Activated CD4-positive, alpha-beta memory T cell treated with anti-CD3 and anti-CD28 coated beads for 36 hours (primary cell): Measurements from ENCODE around the gene LMX1A. TPM values are rescaled to one million over a fixed set of nuclear protein-coding genes. Genes with fewer than 3 reads are reported as not detected.

Experiments
- CTCF ChIA-PET: fragments of 350-600 bp; sonication (Branson Sonifier 250); formaldehyde crosslinking; loops from one replicate; lab custom pipeline; 2021; ENCODE audit warnings: antibody characterized with exemption, inconsistent platforms; lab: Charles Lee
- POLR2A ChIA-PET: fragments of 350-600 bp; sonication (Branson Sonifier 250); formaldehyde crosslinking; loops from one replicate; lab custom pipeline; 2021; ENCODE audit warnings: antibody characterized with exemption; lab: Charles Lee
- DNase-seq: peaks from one replicate; pipeline ENCODE4 v3.0.0-alpha.2; 2020
- H3K27ac Mint-ChIP-seq: one replicate; pipeline ENCODE4 v1.8.0; 2021; ENCODE audit warnings: mixed read lengths
- H3K27me3 Mint-ChIP-seq: one replicate; pipeline ENCODE4 v1.8.0; 2021; ENCODE audit warnings: mixed read lengths
- H3K36me3 Mint-ChIP-seq: one replicate; pipeline ENCODE4 v1.8.0; 2021; ENCODE audit warnings: mixed read lengths
- H3K4me1 Mint-ChIP-seq: one replicate; pipeline ENCODE4 v1.8.0; 2021; ENCODE audit warnings: low read depth, mixed read lengths
- H3K4me3 Mint-ChIP-seq: one replicate; pipeline ENCODE4 v1.8.0; 2021; ENCODE audit warnings: mild to moderate bottlenecking, mixed read lengths
- H3K9me3 Mint-ChIP-seq: one replicate; pipeline ENCODE4 v1.8.0; 2021; ENCODE audit warnings: mixed read lengths
- intact Hi-C: fragments of 100-400 bp; cut with micrococcal nuclease; formaldehyde crosslinking; loops from one replicate; pipeline ENCODE4 v1.15.1; 2023
- total RNA-seq, 2 experiments: library from RNA; stranded (reverse); gene quantifications; one replicate each; pipeline ENCODE4 v1.2.3, GENCODE V29; 2021

LMX1A gene
- total RNA-seq, 2 experiments from 2014 or later: not detected

GRCh38 chr1:165364568-165365133 lies 8.1 kb upstream of the LMX1A start:
- CTCF ChIA-PET: interaction anchor here (1.1 to 1.6 kb wide), 2 partner anchors 10 to 228 kb away, joined by 3 to 7 read pairs; no protein-coding TSS in a partner anchor
- intact Hi-C loops: loop anchor here (5.0 to 10.0 kb wide), 2 partner anchors 110 to 237 kb away; no protein-coding TSS in a partner anchor
- H3K27me3 Mint-ChIP-seq: peaks cover 39% of the 10 kb centered on the region

DNA sequence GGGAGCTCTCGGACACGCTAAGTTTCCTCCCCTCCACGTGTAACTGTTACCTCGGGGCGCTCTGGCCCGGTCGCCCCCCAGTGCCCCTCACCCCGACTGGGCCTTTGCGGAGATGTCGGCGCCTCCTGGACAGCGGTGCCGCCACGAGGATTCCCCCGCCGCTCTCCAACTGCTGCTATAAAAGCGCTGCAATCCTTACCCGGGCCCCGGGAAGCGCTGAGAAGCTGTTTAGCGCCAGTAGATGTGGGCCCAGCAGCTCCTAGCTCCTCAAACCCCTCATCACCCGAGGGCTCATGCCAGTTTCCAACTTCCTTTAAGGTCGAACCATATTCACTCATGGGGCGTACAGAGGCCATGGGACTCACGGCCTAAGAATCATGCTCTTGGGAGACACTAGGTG lies 361 bp upstream of the LMX1A start:
- POLR2A ChIA-PET: no interaction called here
- peaks cover 57% of the 10 kb centered on the region for H3K27me3 Mint-ChIP-seq
- H3K4me3 Mint-ChIP-seq: no peak overlapping the region
- no peaks in the 10 kb centered on the region for H3K9me3 Mint-ChIP-seq
- CTCF ChIA-PET: interaction anchor here (7.3 kb wide), 1 partner anchor 12 kb away, joined by 57 read pairs; no protein-coding TSS in a partner anchor
- no peak overlapping the region for H3K27ac Mint-ChIP-seq
- DNase-seq: no peak
- no peaks in the 10 kb centered on the region for H3K36me3 Mint-ChIP-seq
- H3K4me1 Mint-ChIP-seq: peaks cover 10% of the 10 kb centered on the region
- intact Hi-C loops: loop anchor here (10.0 kb wide), 1 partner anchor 122 kb away; no protein-coding TSS in a partner anchor

More at GRCh38 chr1:165364568-165365133, 8.1 kb upstream of the LMX1A start:
- Mint-ChIP-seq H3K4me3 (no peak overlapping the region), H3K27ac (no peak overlapping the region), H3K9me3 (no peaks in the 10 kb centered on the region), H3K4me1 (no peaks in the 10 kb centered on the region), H3K36me3 (no peaks in the 10 kb centered on the region)
- no peak for DNase-seq
- POLR2A ChIA-PET: no interaction called here

GRCh38 chr1:165355139-165355976 lies 1.2 kb downstream of the LMX1A start:
- POLR2A ChIA-PET: no interaction called here
- intact Hi-C loops: loop anchor here (10.0 kb wide), 1 partner anchor 121 kb away; no protein-coding TSS in a partner anchor
- Mint-ChIP-seq H3K4me3 (no peak overlapping the region), H3K4me1 (peaks cover 10% of the 10 kb centered on the region), H3K27me3 (peaks cover 62% of the 10 kb centered on the region), H3K27ac (no peak overlapping the region), H3K9me3 (no peaks in the 10 kb centered on the region), H3K36me3 (no peaks in the 10 kb centered on the region)
- CTCF ChIA-PET: interaction anchor here (7.3 kb wide), 1 partner anchor 14 kb away, joined by 57 read pairs; no protein-coding TSS in a partner anchor
- DNase-seq: no peak

DNA sequence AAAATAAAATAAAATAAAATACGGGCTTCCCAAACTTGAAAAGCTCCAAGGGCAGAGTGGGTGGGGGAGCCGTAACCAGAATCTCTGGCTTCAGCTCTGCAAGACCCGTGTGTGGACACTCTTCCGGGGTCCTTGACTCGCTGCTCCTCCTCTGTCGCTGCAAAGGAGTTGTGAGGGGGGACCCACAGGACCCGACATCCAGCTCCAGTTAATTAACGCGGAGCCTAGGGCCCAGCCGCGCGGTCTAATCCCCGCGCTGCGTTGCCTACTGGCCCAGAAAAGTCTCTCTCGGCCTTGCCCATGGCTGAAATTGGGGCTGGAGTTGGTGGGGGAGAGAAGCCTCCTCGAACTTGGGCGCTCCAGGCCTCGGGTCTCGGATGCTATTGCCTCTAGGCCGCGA lies 1.8 kb downstream of the LMX1A start:
- H3K27ac Mint-ChIP-seq: no peak overlapping the region
- H3K4me3 Mint-ChIP-seq: no peak overlapping the region
- no peak for DNase-seq
- peaks cover 62% of the 10 kb centered on the region for H3K27me3 Mint-ChIP-seq
- peaks cover 10% of the 10 kb centered on the region for H3K4me1 Mint-ChIP-seq
- intact Hi-C loops: loop anchor here (10.0 kb wide), 1 partner anchor 120 kb away; no protein-coding TSS in a partner anchor
- no peaks in the 10 kb centered on the region for H3K9me3 Mint-ChIP-seq
- no peaks in the 10 kb centered on the region for H3K36me3 Mint-ChIP-seq
- ChIA-PET CTCF (interaction anchor here (7.3 kb wide), 1 partner anchor 14 kb away, joined by 57 read pairs; no protein-coding TSS in a partner anchor), POLR2A (no interaction called here)

DNA sequence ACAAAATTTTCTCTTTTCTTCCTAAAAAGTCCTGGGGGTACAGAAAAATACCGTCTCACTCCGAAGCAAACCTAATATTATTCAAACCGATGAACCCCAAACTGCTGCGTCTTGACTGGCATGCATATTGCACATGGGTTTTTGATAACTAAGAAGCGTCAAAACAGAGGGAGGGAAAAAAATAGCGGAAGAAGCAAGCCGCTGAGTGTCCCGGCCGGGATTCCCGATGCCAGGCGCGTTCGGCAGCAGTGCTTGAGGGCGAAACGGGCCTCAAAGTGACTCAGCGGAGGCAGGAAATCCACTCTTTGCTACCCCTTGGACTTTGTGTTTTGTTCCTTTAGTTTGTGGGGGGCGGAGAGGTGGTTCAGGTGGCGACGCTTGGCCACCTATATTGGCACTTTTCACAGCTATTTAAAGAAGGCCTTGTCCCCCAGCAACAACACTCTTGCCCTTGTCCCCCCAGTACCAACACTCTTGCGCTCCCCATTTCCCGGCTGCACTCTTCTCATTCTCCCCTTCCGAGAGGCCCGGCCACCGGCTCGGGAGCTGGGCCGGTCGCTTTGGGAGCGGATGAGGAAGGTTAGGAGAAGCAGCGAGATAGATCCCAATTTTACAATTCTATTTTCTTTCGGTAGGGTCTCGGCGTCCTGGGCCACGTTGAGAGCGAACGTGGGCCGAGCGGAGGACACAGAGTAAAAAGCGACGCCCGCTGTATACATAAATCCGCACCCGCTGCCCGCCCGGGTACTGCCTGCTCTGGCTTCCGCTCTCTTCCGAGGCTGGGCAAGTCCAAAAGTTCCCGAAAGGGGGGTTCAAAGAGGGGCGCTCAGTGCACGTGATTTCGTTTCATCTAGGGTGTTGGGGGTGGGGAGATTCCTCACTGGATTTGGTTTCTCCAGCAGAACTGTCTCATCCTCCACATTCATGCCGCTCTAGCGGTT lies 2.5 kb downstream of the LMX1A start:
- Mint-ChIP-seq H3K9me3 (no peaks in the 10 kb centered on the region), H3K4me1 (peaks cover 10% of the 10 kb centered on the region), H3K36me3 (no peaks in the 10 kb centered on the region), H3K27me3 (peaks cover 68% of the 10 kb centered on the region), H3K27ac (no peak overlapping the region), H3K4me3 (no peak overlapping the region)
- intact Hi-C loops: loop anchor here (10.0 kb wide), 1 partner anchor 119 kb away; no protein-coding TSS in a partner anchor
- CTCF ChIA-PET: interaction anchor here (7.3 kb wide), 1 partner anchor 15 kb away, joined by 57 read pairs; no protein-coding TSS in a partner anchor
- no peak for DNase-seq
- POLR2A ChIA-PET: no interaction called here

- no peak overlapping the region for H3K4me3 Mint-ChIP-seq
These were observed 3.8 kb downstream of the LMX1A start for GRCh38 chr1:165352442-165353293.

GRCh38 chr1:165351863-165352441 lies 4.6 kb downstream of the LMX1A start:
- CTCF ChIA-PET: no interaction called here

More at GRCh38 chr1:165352442-165353293, 3.8 kb downstream of the LMX1A start:
- ChIA-PET POLR2A (no interaction called here), CTCF (no interaction called here)
- Mint-ChIP-seq H3K9me3 (no peaks in the 10 kb centered on the region), H3K27ac (no peak overlapping the region), H3K27me3 (peaks cover 69% of the 10 kb centered on the region), H3K36me3 (no peaks in the 10 kb centered on the region), H3K4me1 (peaks cover 10% of the 10 kb centered on the region)
- intact Hi-C loops: loop anchor here (10.0 kb wide), 1 partner anchor 118 kb away; no protein-coding TSS in a partner anchor
- no peak for DNase-seq

DNA sequence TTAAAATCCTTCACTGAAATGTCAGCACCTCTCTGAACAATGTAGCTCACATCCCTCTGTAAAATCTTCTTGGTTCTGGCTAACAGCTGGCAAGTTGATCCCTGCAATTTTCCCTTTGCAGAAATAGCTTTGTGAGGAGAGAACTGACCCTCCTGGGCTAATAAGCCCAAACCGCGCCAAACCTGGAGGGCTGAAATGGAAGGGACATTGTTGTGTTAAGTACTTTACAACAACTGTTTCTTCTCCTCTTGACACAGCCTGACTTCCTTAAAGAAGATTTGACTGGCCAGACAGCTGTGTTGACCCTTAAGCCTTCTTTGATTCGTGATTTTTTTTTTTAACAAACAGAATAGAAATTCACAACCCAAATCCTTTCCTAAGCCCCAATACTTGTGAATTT lies 5.7 kb downstream of the LMX1A start:
- no peak for DNase-seq
- H3K27ac Mint-ChIP-seq: no peak overlapping the region
- H3K4me1 Mint-ChIP-seq: peaks cover 10% of the 10 kb centered on the region
- ChIA-PET CTCF (interaction anchor here (1.6 to 2.2 kb wide), 2 partner anchors 17 to 206 kb away, joined by 4 to 24 read pairs; no protein-coding TSS in a partner anchor), POLR2A (no interaction called here)
- no peaks in the 10 kb centered on the region for H3K9me3 Mint-ChIP-seq
- intact Hi-C loops: loop anchor here (10.0 kb wide), 1 partner anchor 116 kb away; no protein-coding TSS in a partner anchor
- no peaks in the 10 kb centered on the region for H3K36me3 Mint-ChIP-seq
- H3K27me3 Mint-ChIP-seq: peaks cover 66% of the 10 kb centered on the region
- H3K4me3 Mint-ChIP-seq: no peak overlapping the region

More at GRCh38 chr1:165351863-165352441, 4.6 kb downstream of the LMX1A start:
- Mint-ChIP-seq H3K4me1 (peaks cover 10% of the 10 kb centered on the region), H3K36me3 (no peaks in the 10 kb centered on the region), H3K27ac (no peak overlapping the region), H3K27me3 (peaks cover 68% of the 10 kb centered on the region), H3K4me3 (no peak overlapping the region), H3K9me3 (no peaks in the 10 kb centered on the region)
- no peak for DNase-seq
- POLR2A ChIA-PET: no interaction called here
- intact Hi-C loops: loop anchor here (10.0 kb wide), 1 partner anchor 117 kb away; no protein-coding TSS in a partner anchor

DNA sequence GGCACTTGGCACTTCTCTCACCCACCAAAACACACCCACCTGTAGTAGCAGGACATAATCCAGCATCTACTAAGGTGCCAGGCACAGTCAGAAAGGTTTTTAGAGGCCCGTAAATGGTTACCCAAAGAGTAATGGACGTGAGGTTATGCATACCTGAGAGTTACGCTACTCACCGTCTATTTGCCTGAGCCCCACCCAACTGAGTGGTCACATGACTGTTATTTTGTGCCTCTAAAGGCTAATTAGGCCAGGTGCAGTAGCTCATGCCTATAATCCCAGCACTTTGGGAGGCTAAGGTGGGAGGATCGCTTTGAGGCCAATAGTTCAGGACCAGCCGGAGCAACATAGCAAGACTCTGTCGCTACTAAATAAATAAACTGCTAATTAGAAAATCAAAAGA lies 11.0 kb downstream of the LMX1A start:
- CTCF ChIA-PET: interaction anchor here (3.9 kb wide), 1 partner anchor 23 kb away, joined by 30 read pairs; no protein-coding TSS in a partner anchor
- no peak overlapping the region for H3K4me3 Mint-ChIP-seq
- no peak overlapping the region for H3K27ac Mint-ChIP-seq

GRCh38 chr1:165344736-165345135 lies 11.8 kb downstream of the LMX1A start:
- POLR2A ChIA-PET: no interaction called here
- Mint-ChIP-seq H3K9me3 (no peaks in the 10 kb centered on the region), H3K27me3 (peaks cover 40% of the 10 kb centered on the region), H3K36me3 (no peaks in the 10 kb centered on the region), H3K27ac (no peak overlapping the region), H3K4me1 (no peaks in the 10 kb centered on the region), H3K4me3 (no peak overlapping the region)
- intact Hi-C loops: no loop called here
- CTCF ChIA-PET: interaction anchor here (3.9 kb wide), 1 partner anchor 24 kb away, joined by 30 read pairs; no protein-coding TSS in a partner anchor
- no peak for DNase-seq

More for the DNA sequence above, 11.0 kb downstream of the LMX1A start:
- intact Hi-C loops: no loop called here
- no peaks in the 10 kb centered on the region for H3K36me3 Mint-ChIP-seq
- no peak for DNase-seq
- H3K27me3 Mint-ChIP-seq: peaks cover 43% of the 10 kb centered on the region
- POLR2A ChIA-PET: no interaction called here
- H3K4me1 Mint-ChIP-seq: no peaks in the 10 kb centered on the region
- no peaks in the 10 kb centered on the region for H3K9me3 Mint-ChIP-seq
